Dermis lymphatic vessel endothelial cell (primary cell): ENCODE results near the gene CFC1B. TPM values are rescaled to one million over a fixed set of nuclear protein-coding genes. Genes with fewer than 3 reads are reported as not detected.

Experiments used
- total RNA-seq: library from RNA; depleted of rRNA; stranded (reverse); fragments of >200 nt; gene quantifications from 2 replicates; pipeline ENCODE4 v1.2.1, GENCODE V29; 2014

The CFC1B gene
- total RNA-seq = not detected in 2 replicates

DNA sequence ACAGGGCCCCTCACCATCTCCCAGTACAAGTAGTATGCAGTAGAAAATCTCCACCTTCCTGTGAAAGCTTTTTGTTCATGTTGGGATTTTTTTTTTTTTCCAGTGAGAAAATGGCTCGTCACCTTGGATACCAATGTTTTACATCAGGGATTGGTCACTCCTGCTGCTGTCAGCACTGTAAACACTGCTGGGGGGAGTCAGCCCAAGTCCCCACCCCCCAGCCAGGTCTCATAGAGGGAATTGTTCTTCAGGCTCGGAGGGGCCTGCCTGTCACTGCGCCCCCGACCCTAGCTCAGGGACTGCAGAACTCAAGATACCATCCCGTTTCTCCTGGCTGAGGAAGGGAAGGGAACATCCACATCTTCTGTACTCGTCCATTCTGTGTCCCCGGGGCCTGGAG lies at the start of gene CFC1B:
Gene CFC1B (plus strand): TSS at position 231 of the 400 bp plus-strand sequence. CDS start 263 bp downstream, outside the sequence.

DNA sequence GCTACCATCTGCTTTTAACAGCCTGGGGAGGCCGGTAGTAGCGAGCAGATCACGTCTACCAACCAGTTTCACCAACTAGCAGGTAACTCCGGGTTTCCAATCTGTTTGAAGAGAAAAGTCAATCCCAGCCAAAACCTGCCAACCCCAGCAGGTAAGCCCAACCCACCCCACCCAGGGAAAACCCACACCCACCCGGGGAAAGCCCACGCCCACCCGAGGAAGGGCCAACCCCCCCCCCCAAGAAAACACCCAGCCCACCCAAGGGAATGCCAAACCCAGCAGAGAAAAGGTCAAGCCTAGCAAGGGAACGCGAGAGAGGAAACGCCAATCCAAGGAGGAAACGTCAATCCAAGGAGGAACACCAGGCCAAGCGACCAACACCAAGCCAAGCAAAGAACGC lies 11.8 kb upstream of the CFC1B start, which contains the start of gene POTEI:
Gene POTEI (minus strand): TSS at position 101 of the 400 bp plus-strand sequence. CDS start 93 bp downstream, at position 8.

Other genes with a start within 250 kb of the CFC1B start
- gene IMP4, start 178.3 kb upstream of the CFC1B start, total RNA-seq = 66.3 and 79.4 TPM in 2 replicates
- 21.1 and 50.6 TPM in 2 replicates for gene PTPN18, start 165.2 kb upstream of the CFC1B start, total RNA-seq
- 0.17 and 0.98 TPM in 2 replicates for gene POTEI, start 11.9 kb upstream of the CFC1B start, total RNA-seq
- not detected in 2 replicates for gene CFC1, start 78.4 kb downstream of the CFC1B start, total RNA-seq
- 0.26 and 1.1 TPM in 2 replicates for gene POTEJ, start 90.2 kb downstream of the CFC1B start, total RNA-seq
- not detected in 2 replicates for gene GPR148, start 207.8 kb downstream of the CFC1B start, total RNA-seq
- gene AMER3, start 234.3 kb downstream of the CFC1B start, total RNA-seq = not detected in 2 replicates